Activated T-helper 9 cell treated with anti-CD3 and anti-CD28 coated beads, Interleukin-2, amount 50 U/mL, for 16 hours (primary cell): ENCODE data around the gene KIRREL1.
A peak's percentile ranks its signal among the peaks of the same experiment; 100 is the strongest.

Experiments used
- DNase-seq: peaks from one replicate; pipeline ENCODE4 v3.0.0-alpha.2; 2020; ENCODE audit warnings: low read depth

KIRREL1 gene

GRCh38 chr1:157993147-157993917 lies at the start of gene KIRREL1:
Gene KIRREL1 (plus strand): TSS chr1:157993645. CDS start chr1:157993677, 32 bp downstream.
- no peak for DNase-seq

- no peak for DNase-seq
These were observed 48.7 kb upstream of the KIRREL1 start for GRCh38 chr1:157944663-157945280.

- no peak for DNase-seq
These were observed 45.0 kb upstream of the KIRREL1 start for GRCh38 chr1:157948312-157949073.

- DNase-seq = no peak
These were observed 44.4 kb upstream of the KIRREL1 start for GRCh38 chr1:157949074-157949354.

DNA sequence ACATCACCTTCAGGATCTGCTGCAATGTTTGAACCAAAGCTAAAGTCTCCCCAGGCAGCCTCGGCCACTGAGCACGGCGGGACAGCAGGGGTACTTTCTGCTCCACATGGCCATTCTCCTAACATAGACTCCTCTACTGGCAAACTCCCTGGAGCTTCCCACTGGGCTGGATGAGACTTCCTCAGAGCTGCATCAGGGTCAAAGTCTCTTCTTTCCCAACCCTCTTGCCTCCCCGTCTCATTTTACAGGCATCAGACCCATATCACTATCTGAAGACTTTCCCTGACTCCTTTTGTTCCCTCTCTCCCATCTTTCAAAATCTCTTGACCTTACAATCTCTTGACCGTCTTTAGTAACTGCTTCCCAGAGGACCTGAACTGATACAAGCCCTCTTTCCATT lies 42.2 kb upstream of the KIRREL1 start:
- DNase-seq = no peak

GRCh38 chr1:157952601-157953000 lies 40.8 kb upstream of the KIRREL1 start:
- no peak for DNase-seq

GRCh38 chr1:157955221-157955620 lies 38.2 kb upstream of the KIRREL1 start:
- no peak for DNase-seq

GRCh38 chr1:157955857-157956256 lies 37.6 kb upstream of the KIRREL1 start:
- DNase-seq = no peak

- no peak for DNase-seq
These were observed 36.7 kb upstream of the KIRREL1 start for GRCh38 chr1:157956732-157957131.

GRCh38 chr1:157958263-157958662 lies 35.2 kb upstream of the KIRREL1 start:
- no peak for DNase-seq

- DNase-seq = no peak
These were observed 33.7 kb upstream of the KIRREL1 start for GRCh38 chr1:157959750-157960149.

GRCh38 chr1:157960773-157961172 lies 32.7 kb upstream of the KIRREL1 start:
- DNase-seq = no peak

GRCh38 chr1:157961805-157962762 lies 31.4 kb upstream of the KIRREL1 start:
- no peak for DNase-seq

DNA sequence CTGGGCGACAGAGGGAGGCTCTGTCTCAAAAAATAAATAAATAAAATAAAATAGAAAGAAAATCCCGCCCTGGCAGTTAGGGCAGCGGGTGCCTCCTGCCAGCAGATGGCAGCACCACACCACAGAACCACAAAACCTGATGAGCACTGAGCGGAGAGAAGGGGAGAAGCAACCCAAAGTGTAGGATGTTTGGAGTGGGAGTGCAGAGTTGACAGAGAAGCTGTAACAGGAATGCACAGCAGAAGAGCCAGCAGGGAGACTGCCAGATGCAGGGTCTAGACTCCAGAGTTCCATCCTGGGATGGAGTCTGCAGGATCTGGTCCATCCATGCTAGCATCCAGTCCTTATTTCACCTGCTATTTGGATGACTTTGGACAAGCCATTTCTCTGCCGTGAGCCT lies 29.7 kb upstream of the KIRREL1 start:
- DNase-seq = peak; percentile 22

- DNase-seq = no peak
These were observed 27.9 kb upstream of the KIRREL1 start for GRCh38 chr1:157965584-157965983.

DNA sequence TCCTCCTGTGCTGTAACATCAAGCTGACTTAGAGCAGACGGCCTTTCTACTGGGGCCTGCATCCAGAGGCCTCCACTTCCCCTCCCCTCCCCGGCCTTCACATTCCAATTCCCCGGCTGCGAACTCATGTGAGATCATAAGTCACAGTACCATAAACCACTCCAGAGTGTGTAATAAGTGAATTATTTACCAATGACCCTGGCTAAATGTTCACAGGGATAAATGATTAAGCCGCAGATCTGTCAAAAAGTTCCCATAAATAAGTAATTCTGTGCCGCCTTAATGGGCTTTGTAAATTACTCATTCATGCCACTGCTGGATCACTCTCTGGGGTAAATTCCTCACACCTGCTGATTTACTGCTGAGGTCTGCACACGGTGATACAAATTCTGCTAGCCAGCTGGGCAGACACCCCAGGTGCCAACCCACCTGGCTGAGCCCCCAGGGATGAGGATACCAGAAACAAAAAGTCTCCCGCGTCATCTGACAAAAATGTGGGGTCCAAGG lies 27.4 kb upstream of the KIRREL1 start:
- DNase-seq = no peak

- DNase-seq = no peak
These were observed 26.2 kb upstream of the KIRREL1 start for GRCh38 chr1:157967205-157967604.

DNA sequence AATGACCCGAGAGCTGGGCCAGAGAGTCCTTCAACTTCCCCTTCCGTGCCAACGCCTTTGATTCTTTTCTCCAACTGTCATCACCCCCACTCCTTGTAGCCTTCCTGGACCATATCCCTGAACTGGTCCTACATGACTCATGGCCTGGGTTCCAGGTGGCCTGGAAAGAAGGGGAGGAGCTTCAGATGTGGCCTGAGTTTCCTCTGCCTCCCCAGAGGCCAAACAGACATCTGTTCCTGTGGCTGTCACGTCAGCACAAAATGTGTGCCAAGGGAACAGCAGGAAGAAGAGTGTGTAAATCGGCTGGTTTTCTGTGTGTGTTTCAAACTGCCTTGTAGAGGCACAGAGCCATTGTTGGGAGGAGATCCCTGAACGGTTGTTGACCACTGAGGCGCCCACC lies 24.9 kb upstream of the KIRREL1 start:
- no peak for DNase-seq

- no peak for DNase-seq
These were observed 24.5 kb upstream of the KIRREL1 start for GRCh38 chr1:157968946-157969345.

- DNase-seq = no peak
These were observed 23.6 kb upstream of the KIRREL1 start for GRCh38 chr1:157969697-157970485.

DNA sequence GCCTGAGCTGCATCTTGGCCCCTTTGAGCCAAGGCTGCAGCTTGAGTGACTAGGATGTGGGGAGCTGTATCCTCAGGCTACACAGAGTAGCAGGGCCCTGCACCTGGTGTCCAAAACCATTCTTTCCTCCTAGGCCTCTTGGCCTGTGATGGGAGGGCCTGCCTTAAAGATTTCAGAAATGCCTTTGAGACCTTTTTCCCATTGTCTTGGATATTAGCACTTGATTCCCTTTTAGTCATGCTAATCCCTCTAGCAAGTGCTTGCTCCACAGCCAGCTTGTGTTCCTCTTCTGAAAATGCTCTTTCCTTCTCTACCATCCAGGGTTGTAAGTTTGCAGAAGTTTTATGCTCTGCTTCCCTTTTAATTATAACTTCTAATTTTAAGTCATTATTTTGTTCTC lies 21.7 kb upstream of the KIRREL1 start:
- DNase-seq = no peak
